Measurements from ENCODE around the gene UBXN4.
"Not testable (repeated sequence)": the region's sequence is repeated elsewhere in the genome, so short reads cannot be mapped to it uniquely, and the experiment has no call there.

Gene UBXN4, protein sequence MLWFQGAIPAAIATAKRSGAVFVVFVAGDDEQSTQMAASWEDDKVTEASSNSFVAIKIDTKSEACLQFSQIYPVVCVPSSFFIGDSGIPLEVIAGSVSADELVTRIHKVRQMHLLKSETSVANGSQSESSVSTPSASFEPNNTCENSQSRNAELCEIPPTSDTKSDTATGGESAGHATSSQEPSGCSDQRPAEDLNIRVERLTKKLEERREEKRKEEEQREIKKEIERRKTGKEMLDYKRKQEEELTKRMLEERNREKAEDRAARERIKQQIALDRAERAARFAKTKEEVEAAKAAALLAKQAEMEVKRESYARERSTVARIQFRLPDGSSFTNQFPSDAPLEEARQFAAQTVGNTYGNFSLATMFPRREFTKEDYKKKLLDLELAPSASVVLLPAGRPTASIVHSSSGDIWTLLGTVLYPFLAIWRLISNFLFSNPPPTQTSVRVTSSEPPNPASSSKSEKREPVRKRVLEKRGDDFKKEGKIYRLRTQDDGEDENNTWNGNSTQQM

DNA sequence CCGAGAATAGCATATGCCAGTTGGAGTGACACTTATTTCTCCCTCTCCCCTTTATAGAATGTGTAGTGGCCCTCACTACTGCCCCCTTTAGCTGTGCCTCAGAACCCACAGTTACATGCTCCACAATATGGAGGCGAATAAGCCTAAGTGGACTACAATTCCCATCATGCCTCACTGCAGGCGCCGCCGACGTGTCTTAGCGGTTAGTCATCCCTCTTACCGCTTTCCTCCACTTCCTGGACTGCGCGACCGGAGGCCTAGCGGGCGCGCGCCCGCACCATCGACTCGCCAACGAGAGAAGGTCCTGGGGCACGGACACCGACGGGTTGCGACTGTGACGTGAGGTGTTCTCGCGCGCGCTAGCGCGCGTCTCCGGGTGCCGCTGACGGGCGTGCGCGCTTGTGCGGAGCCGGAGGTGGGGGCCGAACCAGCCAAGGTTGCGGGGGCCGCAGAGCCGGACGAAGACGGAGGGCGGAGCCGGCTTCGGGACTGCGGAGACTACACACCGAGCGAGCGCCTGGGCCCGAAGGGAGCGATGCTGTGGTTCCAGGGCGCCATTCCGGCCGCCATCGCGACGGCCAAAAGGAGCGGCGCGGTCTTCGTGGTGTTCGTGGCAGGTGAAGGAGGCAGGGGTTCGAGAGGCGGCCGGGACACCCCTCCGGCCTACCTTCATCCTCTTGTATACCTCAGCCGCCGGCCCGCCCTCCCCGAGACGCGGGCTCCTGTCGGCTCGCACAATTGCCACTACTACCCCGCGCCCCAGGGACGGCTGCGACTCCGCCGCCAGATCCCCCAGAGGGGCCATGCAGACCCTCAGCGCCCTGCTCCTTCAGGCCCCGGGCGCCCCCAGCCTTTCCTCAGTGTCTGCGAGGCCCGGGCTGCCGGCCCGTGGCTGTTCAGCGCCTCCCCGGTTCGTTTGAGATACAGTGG, at the start of gene UBXN4:
Gene UBXN4 (plus strand): TSS at position 461 of the 930 bp plus-strand sequence. CDS start 75 bp downstream, at position 536.
- DNase-seq (ENCODE audit: low spot score), result peak; percentile 92

DNA sequence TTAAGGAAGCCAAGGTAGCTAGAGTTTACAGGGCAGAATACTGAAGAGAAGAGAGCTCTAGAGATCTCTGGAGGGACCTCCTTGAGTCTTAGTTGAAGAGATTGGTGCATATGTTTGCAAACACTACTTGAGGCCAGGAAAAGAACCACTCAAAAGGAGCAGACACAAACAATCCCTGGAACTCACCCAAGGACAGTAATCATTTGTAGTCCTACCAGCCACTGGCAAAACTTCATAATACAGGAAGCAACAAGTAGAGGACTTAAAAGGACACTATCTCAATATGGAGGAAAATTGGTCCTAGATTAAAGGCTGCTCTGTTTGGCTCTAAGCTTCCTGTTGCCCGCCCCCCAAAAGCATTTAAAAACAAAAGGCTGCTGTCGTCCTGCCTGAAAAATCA, 46.9 kb upstream of the UBXN4 start:
- no peak for DNase-seq (ENCODE audit: low spot score)

- no peak for DNase-seq (ENCODE audit: low spot score)
Observed at GRCh38 chr2:135698838-135699237, 42.8 kb upstream of the UBXN4 start.

- no peak for DNase-seq (ENCODE audit: low spot score)
Observed at GRCh38 chr2:135701442-135701841, 40.2 kb upstream of the UBXN4 start.

DNA sequence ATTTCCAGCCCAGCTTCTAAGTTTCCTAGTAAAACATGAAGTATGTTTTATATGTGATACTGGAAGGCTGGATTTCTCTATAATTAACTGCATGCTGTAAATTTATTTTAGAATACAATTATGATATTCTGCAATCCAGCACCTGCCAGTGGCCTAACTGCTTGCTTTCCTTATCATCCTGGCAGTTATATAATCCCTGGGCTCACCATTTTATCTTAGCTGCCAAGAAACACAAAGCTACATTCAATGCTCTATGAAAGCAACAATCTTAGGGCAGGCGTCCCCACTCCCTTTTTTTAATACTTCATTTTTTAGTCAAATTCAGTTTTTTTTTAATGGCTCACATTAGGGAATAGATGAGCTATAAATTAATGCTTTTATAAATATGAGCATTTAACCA, 38.4 kb upstream of the UBXN4 start:
- no peak for DNase-seq (ENCODE audit: low spot score)

- DNase-seq (ENCODE audit: low spot score), result not testable (repeated sequence)
Observed at GRCh38 chr2:135704075-135704474, 37.6 kb upstream of the UBXN4 start.

GRCh38 chr2:135708159-135708558, 33.5 kb upstream of the UBXN4 start:
- no peak for DNase-seq (ENCODE audit: low spot score)

- peak; percentile 66 for DNase-seq (ENCODE audit: low spot score)
Observed at GRCh38 chr2:135709992-135710391, 31.7 kb upstream of the UBXN4 start.

DNA sequence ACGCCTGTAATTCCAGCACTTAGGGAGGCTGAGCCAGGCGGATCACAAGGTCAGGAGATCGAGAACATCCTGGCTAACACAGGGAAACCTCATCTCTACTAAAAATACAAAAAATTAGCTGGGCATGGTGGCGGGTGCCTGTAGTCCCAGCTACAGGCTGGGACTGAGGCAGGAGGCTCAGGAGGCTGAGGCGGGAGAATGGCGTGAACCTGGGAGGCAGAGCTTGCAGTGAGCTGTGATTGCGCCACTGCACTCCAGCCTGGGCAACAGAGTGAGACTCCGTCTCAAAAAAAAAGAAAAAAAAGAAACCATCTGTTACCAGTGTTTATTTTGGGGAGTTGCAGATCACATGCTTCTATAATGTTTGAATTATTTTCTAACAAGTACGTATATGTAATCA, 26.6 kb upstream of the UBXN4 start:
- DNase-seq (ENCODE audit: low spot score), result not testable (repeated sequence)

GRCh38 chr2:135728064-135728743, 13.5 kb upstream of the UBXN4 start:
- DNase-seq (ENCODE audit: low spot score), result no peak

DNA sequence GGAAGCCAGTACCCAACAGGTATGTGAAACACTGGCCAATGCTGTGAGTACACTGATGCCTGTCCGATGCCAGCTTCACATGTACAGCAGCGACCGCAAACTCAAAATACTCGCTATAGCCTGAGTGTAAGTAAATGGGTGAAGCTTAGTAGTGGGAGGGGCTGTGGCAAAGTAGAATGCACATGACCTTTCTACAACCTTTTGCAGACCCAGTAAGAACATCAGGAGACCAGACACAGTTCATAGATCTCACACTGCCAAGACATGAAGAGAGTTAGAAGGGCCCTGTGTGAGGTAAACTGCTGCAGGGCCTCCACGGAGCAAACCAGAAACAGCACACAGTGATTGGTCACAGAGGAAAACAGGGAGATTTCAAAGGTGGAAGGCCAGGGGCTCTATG, 9.1 kb upstream of the UBXN4 start:
- no peak for DNase-seq (ENCODE audit: low spot score)

DNA sequence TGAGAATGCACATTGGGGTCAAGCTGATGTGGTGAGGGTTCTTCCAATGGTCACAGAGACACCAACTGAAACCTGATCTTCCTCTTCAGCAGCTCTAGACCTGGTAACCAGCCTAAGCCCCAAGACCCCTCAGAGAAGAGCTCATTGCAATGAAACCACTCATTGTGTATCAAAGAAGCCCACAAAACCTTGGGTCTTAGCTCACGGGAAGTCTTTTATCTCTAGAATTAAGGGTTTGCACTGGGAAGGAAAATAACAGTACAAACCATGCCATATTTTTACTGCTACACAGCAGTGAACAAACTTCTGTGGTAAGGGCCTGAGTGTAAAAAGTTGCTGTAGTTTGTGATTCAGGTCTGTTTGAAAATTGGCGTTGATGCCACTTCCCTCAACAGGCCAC, 8.6 kb upstream of the UBXN4 start:
- DNase-seq (ENCODE audit: low spot score), result no peak

DNA sequence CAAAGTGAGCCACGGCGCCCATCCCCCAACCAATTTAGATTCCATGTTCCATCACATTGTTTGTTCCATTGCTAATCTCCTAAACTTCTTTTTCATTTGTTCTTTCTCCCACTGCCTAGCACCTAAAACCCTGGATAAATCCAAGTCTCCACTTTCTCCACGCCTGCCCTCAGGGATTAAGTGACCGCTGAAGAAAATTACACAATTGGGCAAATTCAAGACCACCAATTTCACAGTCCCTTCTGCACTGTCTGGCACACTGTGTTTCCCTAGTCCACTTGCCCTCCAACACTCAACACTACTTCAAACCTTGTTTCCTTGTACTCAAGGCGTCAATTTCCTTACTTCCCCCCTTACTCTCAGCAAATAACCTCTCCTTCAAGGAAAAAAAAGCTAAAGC, 5.1 kb upstream of the UBXN4 start:
- no peak for DNase-seq (ENCODE audit: low spot score)

GRCh38 chr2:135740206-135740605, 1.4 kb upstream of the UBXN4 start:
- no peak for DNase-seq (ENCODE audit: low spot score)

GRCh38 chr2:135741043-135741394, 636 bp upstream of the UBXN4 start:
- DNase-seq (ENCODE audit: low spot score), result no peak

GRCh38 chr2:135742325-135742757, 686 bp downstream of the UBXN4 start:
- DNase-seq (ENCODE audit: low spot score), result peak; percentile 60

GRCh38 chr2:135743860-135744259, 2.2 kb downstream of the UBXN4 start:
- DNase-seq (ENCODE audit: low spot score), result no peak

DNA sequence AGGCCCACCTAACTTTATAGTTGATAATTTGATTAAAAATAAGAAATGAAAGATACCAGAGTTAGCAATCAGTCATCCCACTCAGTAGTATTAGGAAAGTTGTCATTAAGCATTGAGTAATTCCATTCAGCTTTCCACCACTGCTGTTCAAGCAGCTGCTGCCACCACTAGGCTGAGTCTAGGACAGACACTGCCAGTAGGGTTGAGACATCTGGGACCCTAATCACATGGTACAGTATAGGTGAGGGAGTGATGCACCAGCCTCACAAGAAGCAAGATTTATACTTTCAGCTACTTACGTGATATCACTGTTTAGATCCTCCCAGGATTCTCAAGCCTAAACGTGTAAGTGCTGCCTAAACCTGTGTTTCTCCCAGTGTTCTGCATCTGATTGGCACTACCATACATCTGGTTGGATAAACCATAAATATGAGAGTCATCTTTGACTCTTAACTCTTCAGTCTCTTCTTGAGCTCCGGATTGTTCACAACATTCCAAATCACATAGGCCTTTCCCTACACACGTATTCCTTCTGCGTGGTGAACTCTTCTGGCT, 3.2 kb downstream of the UBXN4 start:
- peak; percentile 69 for DNase-seq (ENCODE audit: low spot score)

DNA sequence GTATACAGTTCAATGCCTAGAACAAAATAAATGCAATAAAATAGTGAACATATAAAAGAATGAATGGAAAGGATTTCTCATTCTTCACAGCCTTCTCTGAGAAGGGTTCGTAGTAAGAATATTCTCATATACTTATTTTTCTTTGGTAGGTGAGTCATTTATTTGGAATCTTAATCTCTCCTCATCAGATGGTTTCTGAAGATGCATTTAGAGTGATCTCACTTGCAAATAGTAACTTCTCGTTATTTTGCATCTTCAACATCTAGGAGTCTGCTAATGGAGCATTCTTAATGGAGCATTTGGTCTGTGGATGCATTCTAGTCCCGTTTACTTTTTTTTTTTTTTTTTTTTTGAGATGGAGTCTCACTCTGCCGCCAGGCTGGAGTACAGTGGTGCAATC, 3.9 kb downstream of the UBXN4 start:
- DNase-seq (ENCODE audit: low spot score), result no peak

DNA sequence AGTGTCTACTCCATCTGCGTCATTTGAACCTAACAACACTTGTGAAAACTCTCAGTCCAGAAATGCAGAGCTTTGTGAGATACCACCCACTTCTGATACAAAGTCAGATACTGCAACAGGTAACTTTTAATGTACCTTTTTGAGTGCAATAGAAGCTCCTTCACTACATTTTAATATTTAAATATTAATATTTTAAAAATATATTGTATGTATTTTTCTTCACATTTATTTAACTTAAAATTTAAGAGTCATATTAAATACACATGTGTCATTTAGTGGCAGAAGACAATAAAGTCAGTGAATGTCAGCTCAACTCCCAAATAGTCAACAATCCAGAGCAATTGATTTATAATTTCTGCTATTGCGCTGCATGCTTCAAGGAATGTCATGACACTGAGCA, 13.9 kb downstream of the UBXN4 start:
- no peak for DNase-seq (ENCODE audit: low spot score)

DNA sequence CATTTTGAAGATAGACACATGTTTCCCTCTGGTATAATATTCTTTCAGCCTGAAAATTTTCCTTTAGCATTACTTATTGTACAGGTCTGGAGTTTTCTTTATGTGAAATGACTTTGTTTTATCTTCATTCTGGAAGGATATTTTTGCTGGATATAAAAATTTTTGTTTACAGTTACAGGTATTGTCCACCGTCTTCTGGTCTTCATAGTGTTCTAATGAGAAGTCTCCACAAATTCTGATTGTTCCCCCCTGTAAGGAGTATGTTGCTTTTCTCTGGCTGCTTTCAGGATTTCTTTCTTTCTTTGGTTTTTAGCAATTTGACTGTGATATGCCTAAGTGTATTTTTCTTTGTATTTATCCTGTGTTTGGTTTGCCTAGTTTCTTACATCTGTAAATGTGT, 15.0 kb downstream of the UBXN4 start:
- DNase-seq (ENCODE audit: low spot score), result no peak

GRCh38 chr2:135762022-135762421, 20.4 kb downstream of the UBXN4 start:
- DNase-seq (ENCODE audit: low spot score), result peak; percentile 40
